ENCODE results near the gene UBE2QL1. TPM values are rescaled to one million over a fixed set of nuclear protein-coding genes. Genes with fewer than 3 reads are reported as not detected.

Gene UBE2QL1
- total and polyA plus RNA-seq, 2 of the 8 experiments (the other 6 are each of a cell fraction or from before 2014, with no cell fraction given), result 0.43 to 0.65 TPM

- H3K27ac ChIP-seq (ENCODE audit: low read depth, low read length), result no peak overlapping the region
- no peak overlapping the region for H3K14ac ChIP-seq (ENCODE audit: insufficient read length)
- H3K79me1 ChIP-seq (ENCODE audit: low read depth, low read length), result no peaks in the 10 kb centered on the region
- H3K23ac ChIP-seq (ENCODE audit: insufficient read length), result no peak overlapping the region
- WGBS, 2 experiments (ENCODE audit: extremely low coverage in 1 of 2, insufficient coverage in 1 of 2, insufficient read length in 1 of 2, insufficient replicate concordance in 2 of 2, low coverage in 1 of 2, low lambda C conversion rate in 2 of 2, missing lambda C conversion rate in 1 of 2), result 68% methylated on average over 2 of the region's 2 CpGs; no CpG with 5 or more reads in 1 of the 2 experiments
- H2BK12ac ChIP-seq (ENCODE audit: low read depth, low read length), result no peak overlapping the region
- no peak overlapping the region for H3K56ac ChIP-seq (replicated peaks; ENCODE audit: insufficient read length, low read depth, low read length)
- H3K9ac ChIP-seq (replicated peaks in 1 of 4; ENCODE audit: extremely low read depth in 1 of 4, low read depth in 3 of 4, low read length in 3 of 4), result no peak overlapping the region
- H3K9me3 ChIP-seq (ENCODE audit: insufficient read depth in 2 of 2, low read depth in 1 of 2, low read length in 1 of 2), result no peaks in the 10 kb centered on the region
- H2BK15ac ChIP-seq (ENCODE audit: low read length), result no peak overlapping the region
- H4K20me1 ChIP-seq (replicated peaks in 1 of 2; ENCODE audit: control insufficient read depth in 1 of 2, insufficient read depth in 2 of 2, low read length in 2 of 2), result no peaks in the 10 kb centered on the region
- DNase-seq (ENCODE audit: low read depth in 1 of 2, low spot score in 2 of 2), result no peak
- H2AFZ ChIP-seq (ENCODE audit: low read length), result 0 out of 2 replicates have a peak overlapping the region, but pooled peaks have one; percentile 32
- ChIA-PET POLR2A (ENCODE audit: partially characterized antibody) (no interaction called here), CTCF (ENCODE audit: partially characterized antibody) (interaction anchor here (0.9 kb wide), 1 partner anchor 46 kb away, joined by 3 read pairs; no protein-coding TSS in a partner anchor)
- no peaks in the 10 kb centered on the region for H3K36me3 ChIP-seq (ENCODE audit: control insufficient read depth in 2 of 4, insufficient read depth in 4 of 4, low read length in 3 of 4)
- H4K5ac ChIP-seq (ENCODE audit: insufficient read length, low read depth, low read length), result no peak overlapping the region
- TF ChIP-seq SRF (IDR thresholded peaks at IDR 0.05; ENCODE audit: low read depth, low read length), result no peak
- no peak for TF ChIP-seq BACH1 (IDR thresholded peaks at IDR 0.05; ENCODE audit: low read length)
- TF ChIP-seq SP1 (IDR thresholded peaks at IDR 0.05; ENCODE audit: low read depth, low read length), result no peak
- no peak for TF ChIP-seq CEBPB (IDR thresholded peaks at IDR 0.05; ENCODE audit: low read depth, low read length)
- no peak for TF ChIP-seq FOSL1 (IDR thresholded peaks at IDR 0.05; ENCODE audit: insufficient read depth, low read depth, low read length)
- H3K79me2 ChIP-seq (ENCODE audit: control insufficient read depth in 1 of 2, insufficient read depth in 2 of 2, low read length in 2 of 2), result no peaks in the 10 kb centered on the region
- H3K18ac ChIP-seq (ENCODE audit: extremely low read depth, low read length), result no peak overlapping the region
- H2BK120ac ChIP-seq (replicated peaks; ENCODE audit: low read depth, low read length), result no peak overlapping the region
- H3K4me1 ChIP-seq (replicated peaks in 1 of 4; ENCODE audit: control insufficient read depth in 3 of 4, insufficient read depth in 4 of 4, low read length in 3 of 4), result no peaks in the 10 kb centered on the region
- H3K4ac ChIP-seq (replicated peaks; ENCODE audit: insufficient read length, low read depth, low read length), result no peak overlapping the region
- H3K27me3 ChIP-seq (replicated peaks in 1 of 4; ENCODE audit: control insufficient read depth in 3 of 4, extremely low read depth in 1 of 4, insufficient read depth in 3 of 4, low read length in 3 of 4), result no peaks in the 10 kb centered on the region
- H4K91ac ChIP-seq (replicated peaks; ENCODE audit: insufficient read length, low read length), result no peak overlapping the region
- H3K4me3 ChIP-seq (ENCODE audit: extremely low read depth in 1 of 4, insufficient read depth in 2 of 4, low read depth in 3 of 4, low read length in 4 of 4), result no peak overlapping the region
- no peak overlapping the region for H4K8ac ChIP-seq (ENCODE audit: extremely low read depth, insufficient read depth, low read length)
- no peak overlapping the region for H2AK5ac ChIP-seq (ENCODE audit: low read depth, low read length)
- H3K4me2 ChIP-seq (ENCODE audit: insufficient read depth in 1 of 2, low read depth in 2 of 2, low read length in 2 of 2), result no peak overlapping the region
- H3K23me2 ChIP-seq (ENCODE audit: low read depth, low read length), result no peaks in the 10 kb centered on the region
- no peak for FAIRE-seq
- no peak overlapping the region for H2BK20ac ChIP-seq (ENCODE audit: low read length)
- H2BK5ac ChIP-seq (ENCODE audit: low read depth, low read length), result no peak overlapping the region
Observed at GRCh38 chr5:6510132-6510531, 61.5 kb downstream of the UBE2QL1 start.

Measured in H1 (cell line).